Sigmoid colon (tissue), 7 donors: ENCODE measurements around the gene VDAC1. TPM values are rescaled to one million over a fixed set of nuclear protein-coding genes. Genes with fewer than 3 reads are reported as not detected.

Experiments
- DNase-seq: peaks from one replicate; pipeline ENCODE4 v3.0.0-alpha.2; 2019
- H3K27ac ChIP-seq, 4 donors: fragments of 200-600 bp; sonication (generic); one replicate each; pipeline ENCODE4 v1.5.1; 2016 to 2019; ENCODE audit warnings: mild to moderate bottlenecking in 1 of 4
- H3K27me3 ChIP-seq, 3 donors: fragments of 200-600 bp; sonication (generic); one replicate each; pipeline ENCODE4 v1.5.1; 2019; ENCODE audit warnings: mild to moderate bottlenecking in 1 of 3
- H3K36me3 ChIP-seq, 4 donors: fragments of 200-600 bp; sonication (generic); one replicate each; pipeline ENCODE4 v1.5.1; 2016 to 2019
- H3K4me1 ChIP-seq, 4 donors: fragments of 200-600 bp; sonication (generic); one replicate each; pipeline ENCODE4 v1.5.1; 2017 to 2019
- H3K4me3 ChIP-seq, 4 donors: fragments of 200-600 bp; sonication (generic); one replicate each; pipeline ENCODE4 v1.5.1; 2017 to 2019; ENCODE audit warnings: mild to moderate bottlenecking in 2 of 4, moderate library complexity in 1 of 4
- H3K9me3 ChIP-seq, 4 donors: fragments of 200-600 bp in 3 of 4; sonication (generic) in 3 of 4; one replicate each; pipeline versions ENCODE4 v1.5.1 to v1.6.1; 2013 to 2019
- CTCF ChIP-seq, 4 experiments: fragments of 450-650 bp in 3 of 4; fragments of 200-600 bp in 1 of 4; IDR thresholded peaks; one replicate each; pipeline ENCODE4 v1.5.1; 2016 to 2019; ENCODE audit warnings: antibody characterized with exemption in 4 of 4, mild to moderate bottlenecking in 3 of 4, moderate library complexity in 2 of 4
- EP300 ChIP-seq, 4 donors: sonication (generic); formaldehyde crosslinking; IDR thresholded peaks; one replicate each; pipeline ENCODE4 v1.6.1; 2017; ENCODE audit warnings: antibody characterized with exemption in 4 of 4
- POLR2A ChIP-seq, 2 donors: fragments of 450-650 bp; IDR thresholded peaks; one replicate each; pipeline ENCODE4 v1.6.1; 2016; ENCODE audit warnings: antibody characterized with exemption in 2 of 2, mild to moderate bottlenecking in 2 of 2, moderate library complexity in 2 of 2
- POLR2AphosphoS5 ChIP-seq, 4 donors: sonication (generic); formaldehyde crosslinking; IDR thresholded peaks; one replicate each; pipeline ENCODE4 v1.6.1; 2017; ENCODE audit warnings: antibody characterized with exemption in 4 of 4
- WGBS, 2 donors: extraction: QIAGEN DNeasy Blood & Tissue Kit; methylation state at CpG; one replicate each; pipeline ENCODE4 v1.1.7; 2013; 5-methylcytosine and 5-hydroxymethylcytosine counted together
- intact Hi-C: fragments of 100-400 bp; cut with DNase I; formaldehyde crosslinking; loops from one replicate; pipeline ENCODE4 v1.15.1; 2023
- polyA plus RNA-seq, 3 donors: library from polyadenylated mRNA; stranded (reverse); fragments of 200-250 nt; gene quantifications; one replicate each; pipeline ENCODE4 v1.2.3, GENCODE V29; 2013
- total RNA-seq, 4 donors: library from RNA; depleted of rRNA; stranded (reverse); fragments of >200 nt; gene quantifications; one replicate each; pipeline ENCODE4 v1.1.0, GENCODE V29; 2016
- donor health status: healthy with polysubstance abuse.
- donor health status: Bipolar disorder and iron deficiency.
- donor health status: healthy.

VDAC1 gene
- total and polyA plus RNA-seq, 7 donors, result 71.3 to 361 (median 99.2) TPM

GRCh38 chr5:134024811-134025210, 20.0 kb upstream of the VDAC1 start:
- no peak overlapping the region for H3K27ac ChIP-seq
- no peaks in the 10 kb centered on the region for H3K4me1 ChIP-seq
- H3K36me3 ChIP-seq, result no peaks in the 10 kb centered on the region
- no peaks in the 10 kb centered on the region for H3K27me3 ChIP-seq
- intact Hi-C loops, result no loop called here
- no peaks in the 10 kb centered on the region for H3K9me3 ChIP-seq
- TF ChIP-seq POLR2A (IDR thresholded peaks at IDR 0.05) (no peak), POLR2AphosphoS5 (IDR thresholded peaks at IDR 0.05) (no peak)
- H3K4me3 ChIP-seq, result no peak overlapping the region
- DNase-seq, result no peak
- WGBS, 2 donors, result 85 to 86% methylated on average over 2 of the region's 2 CpGs

GRCh38 chr5:134022333-134022732, 17.6 kb upstream of the VDAC1 start:
- H3K27me3 ChIP-seq, result no peaks in the 10 kb centered on the region
- TF ChIP-seq POLR2A (IDR thresholded peaks at IDR 0.05) (no peak), EP300 (IDR thresholded peaks at IDR 0.05) (no peak), CTCF (IDR thresholded peaks at IDR 0.05) (no peak), POLR2AphosphoS5 (IDR thresholded peaks at IDR 0.05) (no peak)
- no peaks in the 10 kb centered on the region for H3K4me1 ChIP-seq
- WGBS, 2 donors, result 85 to 90% methylated on average over 4 of the region's 4 CpGs
- intact Hi-C loops, result no loop called here
- H3K4me3 ChIP-seq, result no peak overlapping the region
- no peak for DNase-seq
- no peaks in the 10 kb centered on the region for H3K36me3 ChIP-seq
- H3K9me3 ChIP-seq, result no peaks in the 10 kb centered on the region
- no peak overlapping the region for H3K27ac ChIP-seq

- Histone ChIP-seq H3K27me3 (no peaks in the 10 kb centered on the region), H3K27ac (no peak overlapping the region), H3K4me3 (no peak overlapping the region), H3K9me3 (no peaks in the 10 kb centered on the region), H3K4me1 (no peaks in the 10 kb centered on the region), H3K36me3 (no peaks in the 10 kb centered on the region)
- no peak for TF ChIP-seq POLR2AphosphoS5 (IDR thresholded peaks at IDR 0.05)
- TF ChIP-seq POLR2A (IDR thresholded peaks at IDR 0.05), result no peak
- no peak for TF ChIP-seq EP300 (IDR thresholded peaks at IDR 0.05)
- TF ChIP-seq CTCF (IDR thresholded peaks at IDR 0.05), result no peak
- intact Hi-C loops, result no loop called here
- no peak for DNase-seq
- 8 to 38% methylated on average over 4 of the region's 4 CpGs for WGBS, 2 donors
Observed at GRCh38 chr5:134020188-134020587, 15.4 kb upstream of the VDAC1 start.

GRCh38 chr5:134019636-134020035, 14.9 kb upstream of the VDAC1 start:
- no peak for DNase-seq
- Histone ChIP-seq H3K4me1 (no peaks in the 10 kb centered on the region), H3K36me3 (no peaks in the 10 kb centered on the region), H3K9me3 (no peaks in the 10 kb centered on the region), H3K27ac (no peak overlapping the region), H3K4me3 (no peak overlapping the region), H3K27me3 (no peaks in the 10 kb centered on the region)
- TF ChIP-seq EP300 (IDR thresholded peaks at IDR 0.05) (no peak), CTCF (IDR thresholded peaks at IDR 0.05) (no peak), POLR2A (IDR thresholded peaks at IDR 0.05) (no peak), POLR2AphosphoS5 (IDR thresholded peaks at IDR 0.05) (no peak)
- intact Hi-C loops, result no loop called here
- 43 to 67% methylated on average over 4 of the region's 4 CpGs for WGBS, 2 donors

- H3K27ac ChIP-seq, result no peak overlapping the region
- intact Hi-C loops, result no loop called here
- H3K27me3 ChIP-seq, result no peaks in the 10 kb centered on the region
- DNase-seq, result no peak
- H3K36me3 ChIP-seq, result no peaks in the 10 kb centered on the region
- no peak overlapping the region for H3K4me3 ChIP-seq
- no peaks in the 10 kb centered on the region for H3K9me3 ChIP-seq
- TF ChIP-seq EP300 (IDR thresholded peaks at IDR 0.05), result no peak
- no peak for TF ChIP-seq POLR2A (IDR thresholded peaks at IDR 0.05)
- no peak for TF ChIP-seq CTCF (IDR thresholded peaks at IDR 0.05)
- no peak for TF ChIP-seq POLR2AphosphoS5 (IDR thresholded peaks at IDR 0.05)
- WGBS, 2 donors, result 18 to 69% methylated on average over 5 of the region's 5 CpGs
- H3K4me1 ChIP-seq, result no peaks in the 10 kb centered on the region
Observed at GRCh38 chr5:134018986-134019316, 14.2 kb upstream of the VDAC1 start.
